ENCODE measurements around the gene WNT2B.

Gene WNT2B

GRCh38 chr1:112536561-112536960 lies 27.8 kb downstream of the WNT2B start:
- TF ChIP-seq RAD21 (IDR thresholded peaks at IDR 0.05; ENCODE audit: low read depth) (no peak), ZBTB7A (IDR thresholded peaks at IDR 0.05; ENCODE audit: low read depth) (no peak), FOXM1 (IDR thresholded peaks at IDR 0.05; ENCODE audit: borderline replicate concordance, low read depth) (no peak), USF1 (IDR thresholded peaks at IDR 0.05) (no peak), NFIC (IDR thresholded peaks at IDR 0.05) (no peak), TEAD4 (IDR thresholded peaks at IDR 0.05) (no peak), TAF1 (IDR thresholded peaks at IDR 0.05; ENCODE audit: low read depth) (no peak), TCF12 (IDR thresholded peaks at IDR 0.05; ENCODE audit: low read depth) (no peak), CREB1 (IDR thresholded peaks at IDR 0.05; ENCODE audit: low read depth) (no peak), CEBPB (IDR thresholded peaks at IDR 0.05) (no peak), MAX (IDR thresholded peaks at IDR 0.05) (no peak), EGR1 (IDR thresholded peaks at IDR 0.05) (no peak), YY1 (IDR thresholded peaks at IDR 0.05; ENCODE audit: low read depth) (no peak), EP300 (IDR thresholded peaks at IDR 0.05; ENCODE audit: borderline replicate concordance) (no peak)
- TF ChIP-seq, protein P1, sequence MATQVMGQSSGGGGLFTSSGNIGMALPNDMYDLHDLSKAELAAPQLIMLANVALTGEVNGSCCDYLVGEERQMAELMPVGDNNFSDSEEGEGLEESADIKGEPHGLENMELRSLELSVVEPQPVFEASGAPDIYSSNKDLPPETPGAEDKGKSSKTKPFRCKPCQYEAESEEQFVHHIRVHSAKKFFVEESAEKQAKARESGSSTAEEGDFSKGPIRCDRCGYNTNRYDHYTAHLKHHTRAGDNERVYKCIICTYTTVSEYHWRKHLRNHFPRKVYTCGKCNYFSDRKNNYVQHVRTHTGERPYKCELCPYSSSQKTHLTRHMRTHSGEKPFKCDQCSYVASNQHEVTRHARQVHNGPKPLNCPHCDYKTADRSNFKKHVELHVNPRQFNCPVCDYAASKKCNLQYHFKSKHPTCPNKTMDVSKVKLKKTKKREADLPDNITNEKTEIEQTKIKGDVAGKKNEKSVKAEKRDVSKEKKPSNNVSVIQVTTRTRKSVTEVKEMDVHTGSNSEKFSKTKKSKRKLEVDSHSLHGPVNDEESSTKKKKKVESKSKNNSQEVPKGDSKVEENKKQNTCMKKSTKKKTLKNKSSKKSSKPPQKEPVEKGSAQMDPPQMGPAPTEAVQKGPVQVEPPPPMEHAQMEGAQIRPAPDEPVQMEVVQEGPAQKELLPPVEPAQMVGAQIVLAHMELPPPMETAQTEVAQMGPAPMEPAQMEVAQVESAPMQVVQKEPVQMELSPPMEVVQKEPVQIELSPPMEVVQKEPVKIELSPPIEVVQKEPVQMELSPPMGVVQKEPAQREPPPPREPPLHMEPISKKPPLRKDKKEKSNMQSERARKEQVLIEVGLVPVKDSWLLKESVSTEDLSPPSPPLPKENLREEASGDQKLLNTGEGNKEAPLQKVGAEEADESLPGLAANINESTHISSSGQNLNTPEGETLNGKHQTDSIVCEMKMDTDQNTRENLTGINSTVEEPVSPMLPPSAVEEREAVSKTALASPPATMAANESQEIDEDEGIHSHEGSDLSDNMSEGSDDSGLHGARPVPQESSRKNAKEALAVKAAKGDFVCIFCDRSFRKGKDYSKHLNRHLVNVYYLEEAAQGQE (IDR thresholded peaks at IDR 0.05; ENCODE audit: low read depth), result no peak

DNA sequence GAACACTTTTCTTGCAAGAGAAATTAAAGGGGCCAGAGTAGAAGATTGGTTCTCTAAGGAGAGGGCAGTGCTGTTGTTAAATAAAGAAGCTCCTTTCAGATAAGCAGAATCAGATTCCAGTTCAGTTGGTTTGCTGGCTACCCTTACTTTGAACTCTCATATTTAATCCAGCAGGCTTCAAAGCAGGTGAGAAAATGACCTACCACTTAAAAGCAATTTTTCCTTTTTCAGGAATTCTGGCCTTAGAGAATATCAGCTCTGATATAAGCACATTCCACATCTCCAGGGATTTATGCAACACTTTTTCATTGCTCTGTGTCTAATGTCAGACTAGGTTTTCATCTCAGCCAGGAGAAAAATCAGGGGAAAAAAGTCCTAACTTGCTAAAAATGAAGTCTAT lies 28.7 kb downstream of the WNT2B start:
- TF ChIP-seq TEAD4 (IDR thresholded peaks at IDR 0.05) (no peak), YY1 (IDR thresholded peaks at IDR 0.05; ENCODE audit: low read depth) (no peak), CREB1 (IDR thresholded peaks at IDR 0.05; ENCODE audit: low read depth) (no peak), EP300 (IDR thresholded peaks at IDR 0.05; ENCODE audit: borderline replicate concordance) (no peak), CEBPB (IDR thresholded peaks at IDR 0.05) (no peak)
- TF ChIP-seq, protein P1 (IDR thresholded peaks at IDR 0.05; ENCODE audit: low read depth), result no peak

DNA sequence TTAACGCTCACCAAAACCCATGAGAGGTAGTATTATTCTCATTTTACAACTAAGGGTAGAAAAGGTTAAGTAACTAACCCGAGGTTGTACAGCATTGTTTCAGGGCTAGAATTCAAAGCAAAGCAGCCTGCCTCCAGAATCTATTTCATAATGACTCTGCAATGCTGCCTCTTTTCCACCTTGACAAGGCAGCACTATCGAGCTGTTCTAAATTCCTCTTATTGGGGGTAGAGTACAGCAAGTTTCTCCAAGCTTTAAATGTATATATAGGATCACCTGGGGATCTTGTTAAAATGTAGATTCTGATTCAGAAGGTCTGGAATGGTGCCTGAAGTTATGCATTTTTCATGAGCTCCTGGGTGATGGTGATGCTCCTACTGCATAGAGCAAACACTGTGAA lies 30.1 kb downstream of the WNT2B start:
- TF ChIP-seq FOXM1 (IDR thresholded peaks at IDR 0.05; ENCODE audit: borderline replicate concordance, low read depth), result no peak

DNA sequence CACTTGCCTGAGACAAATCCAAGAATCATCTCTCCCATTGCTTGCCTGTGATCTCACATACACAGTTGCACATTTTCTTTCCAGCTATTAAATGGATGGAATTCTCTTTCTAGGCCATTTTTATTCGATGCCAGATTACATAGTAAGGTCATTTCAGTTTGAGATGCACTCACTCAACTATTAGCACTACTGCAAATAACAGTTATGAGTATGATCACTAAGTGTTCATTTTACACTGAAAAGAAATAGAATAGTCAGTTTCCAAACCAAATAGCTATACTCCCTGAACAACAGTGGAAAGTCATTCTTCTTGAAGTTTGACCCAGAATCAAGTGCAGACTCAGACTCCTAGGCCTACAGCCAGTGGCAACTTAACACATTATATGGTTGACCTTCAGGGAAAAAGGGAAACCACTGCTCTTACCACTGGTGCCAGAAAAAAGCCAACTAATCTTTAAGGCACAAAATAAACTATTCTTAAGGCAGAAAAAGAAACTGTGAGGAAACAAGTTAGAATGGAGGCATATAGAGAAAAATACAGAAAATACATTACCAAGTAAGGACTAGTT lies 31.5 kb downstream of the WNT2B start:
- TF ChIP-seq TEAD4 (IDR thresholded peaks at IDR 0.05), result no peak
- TF ChIP-seq FOXM1 (IDR thresholded peaks at IDR 0.05; ENCODE audit: borderline replicate concordance, low read depth), result no peak
- no peak for TF ChIP-seq RAD21 (IDR thresholded peaks at IDR 0.05; ENCODE audit: low read depth)
- TF ChIP-seq TAF1 (IDR thresholded peaks at IDR 0.05; ENCODE audit: low read depth), result no peak
- TF ChIP-seq EP300 (IDR thresholded peaks at IDR 0.05; ENCODE audit: borderline replicate concordance), result no peak
- no peak for TF ChIP-seq YY1 (IDR thresholded peaks at IDR 0.05; ENCODE audit: low read depth)
- no peak for TF ChIP-seq MAX (IDR thresholded peaks at IDR 0.05)
- no peak for TF ChIP-seq CREB1 (IDR thresholded peaks at IDR 0.05; ENCODE audit: low read depth)
- TF ChIP-seq, protein P1 (IDR thresholded peaks at IDR 0.05; ENCODE audit: low read depth), result no peak
- no peak for TF ChIP-seq USF1 (IDR thresholded peaks at IDR 0.05)
- no peak for TF ChIP-seq NFIC (IDR thresholded peaks at IDR 0.05)
- TF ChIP-seq ZBTB7A (IDR thresholded peaks at IDR 0.05; ENCODE audit: low read depth), result no peak
- TF ChIP-seq EGR1 (IDR thresholded peaks at IDR 0.05), result no peak
- no peak for TF ChIP-seq CEBPB (IDR thresholded peaks at IDR 0.05)
- no peak for TF ChIP-seq TCF12 (IDR thresholded peaks at IDR 0.05; ENCODE audit: low read depth)

- no peak for TF ChIP-seq EGR1 (IDR thresholded peaks at IDR 0.05)
Measured at GRCh38 chr1:112541299-112541698, 32.5 kb downstream of the WNT2B start.

Data from Ishikawa (cell line).